NCI-H1048 (cell line): ENCODE data around the gene PLS3.
"Not testable (repeated sequence)": the region's sequence is repeated elsewhere in the genome, so short reads cannot be mapped to it uniquely, and the experiment has no call there.

Experiments
- DNase-seq: peaks from one replicate; lab custom pipeline; 2025; lab: John Stamatoyannopoulos, UW

The PLS3 gene

DNA sequence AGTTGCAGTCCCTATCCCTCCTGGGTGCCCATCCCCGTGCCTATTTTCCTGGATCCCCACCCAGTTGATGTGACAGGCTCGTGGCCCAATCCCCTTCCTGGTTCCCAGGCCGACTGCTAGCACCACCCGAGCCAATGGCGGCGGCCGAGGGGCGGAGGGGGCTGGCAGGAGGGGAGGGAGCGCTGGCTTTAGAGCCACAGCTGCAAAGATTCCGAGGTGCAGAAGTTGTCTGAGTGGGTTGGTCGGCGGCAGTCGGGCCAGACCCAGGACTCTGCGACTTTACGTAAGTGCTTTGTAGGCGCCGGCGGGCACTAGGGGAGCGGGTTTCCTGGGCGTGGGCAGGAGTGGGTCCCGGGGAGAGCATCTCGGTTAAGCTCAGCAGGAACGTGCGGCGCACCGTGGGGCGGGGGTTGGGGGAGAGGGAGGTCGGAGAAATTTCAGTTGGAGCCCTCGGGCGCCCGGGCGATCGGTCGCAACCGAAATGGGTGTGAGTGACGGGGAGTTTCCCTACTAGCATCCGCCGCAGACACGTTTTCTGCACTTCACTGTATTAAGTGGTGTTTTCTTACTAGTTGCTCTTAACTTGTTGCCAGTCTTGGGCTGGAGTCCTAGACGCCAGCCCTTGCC lies at the start of gene PLS3:
Gene PLS3, plus strand, starts transcription at position 197 of the 627 bp plus-strand sequence. CDS start 49,077 bp downstream, outside the sequence.
- DNase-seq = no peak

DNA sequence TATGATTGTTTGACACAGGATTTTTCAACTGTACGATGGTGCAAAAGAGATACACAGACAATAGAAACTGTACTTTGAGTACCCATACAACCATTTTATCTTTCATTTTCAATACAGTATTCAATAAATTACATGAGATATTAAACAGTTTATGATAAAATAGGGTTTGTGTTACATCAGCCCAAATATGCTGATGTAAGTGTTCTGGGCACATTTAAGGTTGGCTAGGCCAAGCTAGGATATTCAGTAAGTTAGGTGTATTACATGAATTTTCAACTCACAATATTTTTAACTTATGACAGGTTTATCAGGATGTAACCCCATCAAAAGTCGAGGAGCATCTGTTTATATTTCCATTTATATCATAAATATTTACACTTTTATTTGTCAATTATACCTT lies 42.9 kb upstream of the PLS3 start:
- DNase-seq = no peak

DNA sequence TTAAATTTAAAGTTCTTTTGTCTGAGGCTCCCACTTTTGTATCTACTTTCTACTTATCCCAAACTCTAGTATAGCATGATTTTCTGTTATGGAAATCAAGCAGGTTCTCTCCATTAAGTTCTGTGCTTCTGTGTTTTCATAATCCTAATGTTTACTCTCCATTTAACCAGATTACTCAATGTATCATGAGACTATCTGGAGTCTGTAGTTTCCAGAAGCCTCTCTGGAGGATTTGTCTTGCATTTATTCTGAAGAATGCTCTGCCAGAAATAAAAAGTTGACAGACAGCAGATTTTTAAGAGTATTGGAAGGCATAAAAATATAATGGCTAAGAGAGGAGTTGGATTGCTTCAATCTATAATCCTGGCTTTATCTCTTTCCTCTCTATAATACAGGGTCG lies 39.2 kb upstream of the PLS3 start:
- DNase-seq = no peak

DNA sequence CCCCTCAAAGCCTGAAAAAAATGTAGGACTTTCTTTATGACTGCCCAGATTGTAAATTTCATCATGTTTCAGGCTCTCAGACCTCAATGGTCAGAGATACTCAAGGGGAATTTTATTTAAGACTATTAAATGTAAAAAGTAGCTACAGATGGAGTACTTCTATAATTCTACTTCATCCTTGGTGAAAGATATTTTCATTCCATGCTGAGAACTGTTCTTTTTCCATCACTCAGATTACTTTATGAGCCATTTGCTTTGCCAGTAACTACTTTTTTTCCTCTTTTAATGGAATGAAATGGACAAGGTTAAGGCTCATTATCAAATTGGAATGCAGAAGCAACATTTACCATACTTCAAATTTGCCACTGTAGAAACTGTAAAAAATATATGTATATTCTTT lies 38.0 kb upstream of the PLS3 start:
- no peak for DNase-seq

DNA sequence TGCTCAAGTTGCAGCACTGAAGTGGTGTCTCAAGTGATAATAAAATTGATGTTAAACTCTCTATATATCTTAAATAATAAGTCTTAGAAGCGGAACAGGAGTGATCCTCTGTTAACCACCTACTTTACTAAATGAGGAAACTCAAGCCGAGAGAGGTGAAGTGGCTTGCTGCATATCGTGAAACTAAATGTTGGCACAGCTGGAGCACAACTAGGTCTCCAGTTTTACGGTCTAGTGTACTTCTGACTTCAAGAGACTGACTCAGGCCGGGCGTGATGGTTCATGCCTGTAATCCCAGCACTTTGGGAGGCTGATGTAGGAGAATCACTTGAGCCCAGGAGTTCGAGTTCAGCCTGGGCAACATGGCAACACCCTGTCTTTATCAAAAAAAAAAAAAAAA lies 35.5 kb upstream of the PLS3 start:
- no peak for DNase-seq

- no peak for DNase-seq
These were observed 29.1 kb upstream of the PLS3 start for GRCh38 chrX:115531818-115532403.

GRCh38 chrX:115533485-115533884 lies 27.5 kb upstream of the PLS3 start:
- no peak for DNase-seq

DNA sequence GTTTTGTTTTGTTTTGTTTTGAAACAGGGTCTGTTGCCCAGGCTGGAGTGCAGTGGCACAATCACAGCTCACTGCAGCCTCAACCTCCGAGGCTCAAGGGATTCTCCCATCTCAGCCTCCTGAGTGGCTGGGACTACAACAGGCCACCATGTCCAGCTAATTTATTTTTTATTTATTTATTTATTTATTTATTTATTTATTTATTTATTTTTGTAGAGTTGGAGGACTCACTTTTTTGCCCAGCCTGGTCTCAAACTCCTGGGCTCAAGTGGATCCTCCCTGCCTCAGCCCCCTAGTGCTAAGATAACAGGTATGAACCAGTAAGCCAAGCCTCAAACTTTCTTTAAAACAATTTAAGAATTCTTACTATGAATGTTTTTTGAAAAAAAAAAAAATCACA lies 26.6 kb upstream of the PLS3 start:
- DNase-seq = no peak

GRCh38 chrX:115535421-115535820 lies 25.6 kb upstream of the PLS3 start:
- DNase-seq = no peak

GRCh38 chrX:115535844-115536243 lies 25.1 kb upstream of the PLS3 start:
- no peak for DNase-seq

- DNase-seq = no peak
These were observed 21.1 kb upstream of the PLS3 start for GRCh38 chrX:115539841-115540240.

GRCh38 chrX:115541045-115541444 lies 19.9 kb upstream of the PLS3 start:
- not testable (repeated sequence) for DNase-seq

GRCh38 chrX:115547448-115547847 lies 13.5 kb upstream of the PLS3 start:
- no peak for DNase-seq

- DNase-seq = no peak
These were observed 12.0 kb upstream of the PLS3 start for GRCh38 chrX:115549008-115549407.

DNA sequence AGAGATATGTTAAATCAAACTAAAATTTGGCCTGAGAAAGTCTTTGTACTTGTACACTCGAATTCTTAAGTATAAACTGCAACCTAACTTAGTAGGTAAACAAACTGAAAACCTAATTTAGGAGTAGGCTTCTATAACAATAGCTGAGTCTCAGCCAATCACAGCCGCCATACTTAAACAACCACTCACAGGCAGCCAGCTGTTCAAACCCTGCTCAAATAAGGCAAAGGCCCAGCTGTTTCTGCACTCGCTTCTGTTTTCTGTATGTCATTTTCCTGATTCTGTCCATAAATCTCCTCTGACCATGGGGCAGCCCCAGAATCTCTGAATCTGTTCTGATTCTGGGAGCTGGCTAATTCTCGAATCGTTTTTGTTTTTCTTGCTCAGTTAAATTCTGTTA lies 7.8 kb upstream of the PLS3 start:
- no peak for DNase-seq

DNA sequence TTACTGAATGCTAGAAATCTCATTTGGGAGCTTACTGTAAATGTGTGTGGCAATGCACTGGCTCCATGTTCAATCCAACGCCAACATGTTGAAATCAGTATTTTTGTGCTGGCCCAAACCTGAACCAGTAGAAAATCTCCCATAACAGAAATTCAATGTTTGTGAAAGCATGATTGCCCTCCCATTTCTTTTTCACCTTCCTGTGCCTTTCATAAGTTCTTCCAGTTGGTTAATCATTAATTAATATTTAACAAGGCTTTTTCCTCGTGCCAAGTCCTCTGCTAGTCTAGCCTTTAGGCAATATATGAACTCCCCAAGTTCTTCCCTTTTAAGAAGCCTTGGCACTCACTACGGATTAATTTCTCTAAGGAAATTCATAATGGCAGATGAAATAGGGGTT lies 1.3 kb upstream of the PLS3 start:
- no peak for DNase-seq

DNA sequence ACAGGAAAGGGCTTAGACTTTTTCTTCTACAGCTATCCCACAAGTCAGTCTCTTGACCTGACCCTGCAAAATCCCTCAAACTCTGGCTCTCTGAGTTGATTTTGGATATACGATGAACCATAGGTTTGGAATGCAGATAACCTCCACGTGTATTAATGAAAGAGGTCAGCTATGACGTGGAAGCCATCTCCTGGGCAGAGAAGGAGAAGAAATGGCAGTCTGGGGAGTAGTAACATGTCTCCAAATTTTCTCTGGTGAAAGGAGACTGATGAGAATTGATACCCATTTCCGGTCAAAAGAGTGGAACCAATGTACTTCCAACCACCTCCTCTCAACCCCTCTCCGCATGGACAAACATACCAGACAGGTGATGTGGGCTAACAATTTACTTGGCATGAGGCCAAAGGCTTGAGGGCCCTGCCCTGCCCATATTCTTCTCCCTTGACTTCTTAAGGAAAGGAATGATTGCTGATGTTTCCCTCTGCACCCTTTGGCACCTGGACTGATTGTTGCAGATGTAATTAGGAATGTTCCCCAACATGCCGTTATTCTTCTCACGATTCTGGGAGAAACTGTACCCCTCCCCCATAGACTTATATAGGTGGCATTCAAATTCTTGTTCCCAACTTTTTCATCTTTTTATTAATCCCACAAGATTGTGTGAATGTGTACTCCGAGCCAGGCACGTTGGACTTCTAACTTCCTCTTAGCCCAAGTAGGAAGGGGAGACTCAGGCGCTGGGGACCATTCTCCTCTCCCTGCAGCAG lies 580 bp upstream of the PLS3 start:
- no peak for DNase-seq

DNA sequence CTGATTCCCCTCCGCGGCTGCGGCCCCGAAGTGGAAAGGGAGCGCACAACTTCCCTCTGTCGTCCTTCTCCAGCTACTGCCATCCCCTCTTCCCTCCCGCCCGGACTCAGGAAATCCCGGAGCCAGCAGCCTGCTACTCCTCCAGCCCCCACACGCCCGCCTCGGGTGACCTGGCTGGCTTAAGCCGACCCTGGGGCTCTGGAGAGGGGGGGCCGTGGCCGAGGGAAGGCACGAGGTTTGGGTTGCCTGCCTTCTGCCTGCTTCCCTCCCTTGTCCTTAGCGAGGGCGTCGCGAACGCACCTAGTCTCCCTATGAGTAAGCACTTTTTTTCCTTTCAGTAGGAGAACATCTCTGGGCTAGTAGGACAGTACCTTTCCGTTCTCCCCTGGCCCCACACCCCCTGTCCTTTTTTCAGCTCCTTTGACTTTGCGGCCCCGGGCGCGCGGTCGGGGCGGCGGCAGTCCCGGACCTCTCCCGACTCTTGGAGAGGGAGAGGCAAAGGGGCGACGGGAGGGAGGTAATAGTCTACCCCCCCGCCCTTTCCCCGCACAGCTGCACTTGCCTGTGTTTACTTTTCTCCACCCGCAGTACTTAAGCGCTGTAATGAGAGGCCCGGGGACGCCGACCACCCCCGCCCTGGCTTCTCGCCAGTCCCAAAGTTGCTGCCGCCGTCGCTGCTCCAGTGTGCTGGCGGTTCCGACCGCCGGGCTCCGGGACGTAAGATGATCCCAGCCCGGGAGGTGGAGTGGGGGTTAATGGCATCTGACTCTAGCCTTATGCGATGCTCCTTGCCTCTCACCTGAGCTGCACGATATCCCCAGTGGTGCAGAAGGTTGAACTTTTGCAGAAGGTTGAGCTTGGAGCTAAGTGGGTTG lies 868 bp downstream of the PLS3 start:
- no peak for DNase-seq

DNA sequence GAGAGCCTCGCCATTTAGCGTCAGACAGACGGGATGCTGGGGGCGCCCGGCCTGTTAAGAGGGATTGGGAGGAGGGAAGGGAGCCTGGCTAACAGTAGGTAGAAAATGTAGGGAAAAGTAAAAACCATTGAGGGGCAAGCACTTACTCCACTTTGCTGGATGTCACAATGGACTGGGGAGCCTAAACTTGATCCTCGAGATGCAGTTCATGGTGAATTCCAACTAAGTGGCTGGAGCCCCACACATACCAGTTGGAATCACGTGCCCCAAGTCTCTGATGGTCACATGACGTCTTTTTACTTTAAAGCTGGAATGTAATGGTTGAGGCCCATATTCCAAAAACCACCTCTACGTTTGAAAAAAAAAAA lies 1.5 kb downstream of the PLS3 start:
- DNase-seq = no peak

DNA sequence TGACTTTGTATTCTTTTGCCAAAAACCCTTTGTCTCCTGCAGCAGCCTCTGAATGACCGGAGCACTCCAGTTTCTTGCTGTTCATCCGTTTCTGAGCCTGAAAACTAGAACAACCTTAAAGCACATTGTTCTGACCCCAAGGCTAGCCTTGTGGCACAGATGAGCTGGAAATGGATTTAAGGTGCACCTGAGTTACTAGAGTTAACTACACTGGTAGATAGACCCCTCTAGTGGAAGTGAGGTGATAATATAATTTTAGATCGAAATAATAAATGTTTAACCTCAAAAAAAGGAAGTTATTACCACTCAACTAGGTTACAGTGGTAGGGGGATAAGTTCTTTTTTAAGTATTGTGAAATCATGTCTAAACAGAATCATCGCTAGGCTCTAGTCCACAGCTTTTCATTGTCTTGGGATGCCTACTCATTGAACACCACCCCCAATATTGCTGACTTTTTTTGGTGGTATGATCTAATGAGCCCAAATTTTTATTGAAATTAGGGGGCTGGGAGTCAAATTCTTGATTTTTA lies 2.7 kb downstream of the PLS3 start:
- no peak for DNase-seq

- no peak for DNase-seq
These were observed 3.3 kb downstream of the PLS3 start for GRCh38 chrX:115564243-115564642.

GRCh38 chrX:115565888-115566287 lies 4.9 kb downstream of the PLS3 start:
- DNase-seq = no peak
